GM12801 (cell line): ENCODE measurements around the gene BTBD9.

ENCODE experiments used
- CTCF ChIP-seq: IDR thresholded peaks from one replicate; pipeline ENCODE4 v1.5.1; 2011; ENCODE audit warnings: control low read depth; ENCODE audit not compliant: insufficient read length; ENCODE audit errors: extremely low read depth

BTBD9 gene

GRCh38 chr6:38497546-38497945 lies 142.2 kb downstream of the BTBD9 start:
- no peak for TF ChIP-seq CTCF

- no peak for TF ChIP-seq CTCF
Observed at GRCh38 chr6:38495922-38496635, 143.7 kb downstream of the BTBD9 start.

DNA sequence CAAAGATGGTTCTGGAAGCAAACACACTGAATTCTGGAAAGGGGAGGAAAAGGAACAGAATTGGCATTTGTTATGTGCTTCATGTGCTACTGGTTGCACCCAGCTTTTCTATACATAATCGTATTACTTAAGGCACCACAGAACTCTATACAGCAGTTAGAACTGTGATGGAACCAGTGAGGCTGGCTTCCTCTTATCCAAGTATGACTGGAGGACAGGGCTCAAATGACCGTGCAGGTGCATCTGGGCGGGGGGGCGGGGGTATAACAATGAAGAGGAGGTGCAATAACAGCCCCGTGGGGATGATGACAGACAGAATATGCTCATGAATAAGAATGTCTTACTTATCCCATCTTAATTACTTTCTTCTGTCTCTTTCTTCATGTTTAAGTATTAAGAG lies 144.2 kb downstream of the BTBD9 start:
- TF ChIP-seq CTCF, result no peak

GRCh38 chr6:38493931-38494547 lies 145.7 kb downstream of the BTBD9 start:
- no peak for TF ChIP-seq CTCF

DNA sequence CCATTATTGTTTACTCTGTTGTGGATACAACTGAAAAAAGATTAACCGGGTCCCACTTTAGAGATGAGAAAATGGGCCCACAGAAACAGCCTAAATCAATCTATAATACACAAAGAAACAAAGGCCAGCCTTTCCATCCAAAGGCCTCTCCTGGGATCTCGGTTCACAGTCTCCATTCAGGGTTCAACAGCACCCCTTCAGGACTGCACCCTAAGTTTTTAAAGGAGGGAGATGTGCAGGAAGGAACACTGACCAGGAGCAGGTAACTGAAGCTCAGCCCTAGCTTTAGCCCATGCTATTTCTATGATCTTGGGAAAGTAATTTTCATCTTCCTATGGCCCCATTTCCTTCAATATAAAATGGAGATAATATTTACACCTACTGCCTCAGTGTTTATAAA lies 147.7 kb downstream of the BTBD9 start:
- no peak for TF ChIP-seq CTCF

- TF ChIP-seq CTCF, result no peak
Observed at GRCh38 chr6:38489951-38490350, 149.8 kb downstream of the BTBD9 start.

DNA sequence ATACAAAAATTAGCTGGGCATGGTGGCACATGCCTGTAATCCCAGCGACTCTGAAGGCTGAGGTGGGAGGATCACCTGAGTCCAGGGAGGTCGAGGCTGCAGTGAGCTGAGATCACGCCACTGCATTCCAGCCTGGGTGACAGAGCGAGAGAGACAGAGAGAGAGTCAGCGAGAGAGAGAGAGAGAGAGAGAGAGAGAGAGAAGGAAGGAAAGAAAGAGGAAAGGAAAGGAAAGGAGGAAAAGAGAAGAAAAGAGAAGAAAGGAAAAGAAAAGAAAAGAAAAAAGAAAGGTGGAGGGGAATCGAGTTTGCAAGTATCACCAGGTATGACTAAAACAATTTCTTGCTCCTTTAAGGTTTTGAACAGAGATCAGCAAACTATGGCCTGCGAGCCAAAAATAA lies 152.3 kb downstream of the BTBD9 start:
- TF ChIP-seq CTCF, result no peak
